B cell (primary cell): ENCODE results near the gene ARHGAP20. TPM values are rescaled to one million over a fixed set of nuclear protein-coding genes. Genes with fewer than 3 reads are reported as not detected.

ENCODE experiments used
- ATAC-seq: fragments of 200-7000 bp; cut with Tn5 transposase; one replicate; pipeline ENCODE4 v1.10.0; 2021; ENCODE audit warnings: low read depth, mild to moderate bottlenecking, moderate number of reproducible peaks, moderate library complexity
- CTCF ChIA-PET: fragments of 350-600 bp; sonication (Branson Sonifier 250); formaldehyde crosslinking; loops from one replicate; lab custom pipeline; 2021; ENCODE audit warnings: antibody characterized with exemption, inconsistent platforms; lab: Charles Lee
- POLR2A ChIA-PET: fragments of 350-600 bp; sonication (Branson Sonifier 250); formaldehyde crosslinking; loops from one replicate; lab custom pipeline; 2021; ENCODE audit warnings: antibody characterized with exemption; lab: Charles Lee
- DNase-seq: peaks from one replicate; pipeline ENCODE4 v3.0.0; 2013
- H2AFZ ChIP-seq: 2 replicates; pipeline ENCODE4 v1.6.1; 2012; ENCODE audit warnings: mild to moderate bottlenecking, low read depth, low read length; ENCODE audit not compliant: insufficient read depth, poor library complexity, severe bottlenecking
- H3K27ac ChIP-seq, 2 donors: 1 replicate in 1 of 2; 2 replicates in 1 of 2; pipeline ENCODE4 v1.5.1; 2012 to 2013; ENCODE audit warnings: low read length in 2 of 2, mild to moderate bottlenecking in 2 of 2, moderate library complexity in 1 of 2
- H3K27me3 ChIP-seq, 4 experiments: fragments of 200-600 bp in 1 of 4; sonication (generic) in 1 of 4; replicated peaks in 1 of 4; 1 replicate in 2 of 4; 2 replicates in 2 of 4; pipeline versions ENCODE4 v1.6.1 to v1.7.0; 2013 to 2016; ENCODE audit warnings: low read length in 3 of 4, mild to moderate bottlenecking in 2 of 4, mixed read lengths in 1 of 4, moderate library complexity in 1 of 4; ENCODE audit not compliant: insufficient read depth in 4 of 4, control insufficient read depth in 3 of 4; ENCODE audit errors: control extremely low read depth in 1 of 4
- H3K36me3 ChIP-seq, 2 experiments: replicated peaks in 1 of 2; 1 replicate in 1 of 2; 2 replicates in 1 of 2; pipeline versions ENCODE4 v1.6.1 to v1.7.1; 2013; ENCODE audit warnings: low read length in 1 of 2; ENCODE audit not compliant: insufficient read depth in 2 of 2, control insufficient read depth in 1 of 2; ENCODE audit errors: control extremely low read depth in 1 of 2, extremely low read depth in 1 of 2
- H3K4me1 ChIP-seq, 2 donors: fragments of 200-600 bp in 1 of 2; sonication (generic) in 1 of 2; 1 replicate in 1 of 2; 2 replicates in 1 of 2; pipeline versions ENCODE4 v1.5.1 to v1.6.1; 2013 to 2017; ENCODE audit warnings: low read length in 2 of 2; ENCODE audit not compliant: control insufficient read depth in 2 of 2, insufficient read depth in 2 of 2
- H3K4me2 ChIP-seq: replicated peaks from 2 replicates; pipeline ENCODE3; 2012; ENCODE audit warnings: mild to moderate bottlenecking, low read depth, low read length; ENCODE audit not compliant: poor library complexity, severe bottlenecking
- H3K4me3 ChIP-seq, 5 experiments: fragments of 200-600 bp in 1 of 5; sonication (generic) in 1 of 5; 1 replicate in 3 of 5; 2 replicates in 2 of 5; pipeline versions ENCODE4 v1.5.1 to v1.7.0; 2011 to 2016; ENCODE audit warnings: low read length in 4 of 5, mild to moderate bottlenecking in 4 of 5, low read depth in 2 of 5, control low read depth in 1 of 5, moderate library complexity in 1 of 5; ENCODE audit not compliant: insufficient read depth in 1 of 5; ENCODE audit errors: control extremely low read depth in 1 of 5, extremely low read depth in 1 of 5
- H3K79me2 ChIP-seq: fragments of 200-600 bp; sonication (generic); one replicate; pipeline ENCODE4 v1.6.0; 2016; ENCODE audit warnings: low read length; ENCODE audit not compliant: control insufficient read depth, insufficient read depth
- H3K9ac ChIP-seq: fragments of 200-600 bp; sonication (generic); 2 replicates; pipeline ENCODE4 v1.6.1; 2017; ENCODE audit warnings: mild to moderate bottlenecking, low read length, moderate library complexity
- H3K9me3 ChIP-seq, 3 donors: one replicate each; pipeline versions ENCODE4 v1.6.1 to v1.7.1; 2013; ENCODE audit warnings: low read length in 2 of 3; ENCODE audit not compliant: control insufficient read depth in 2 of 3, insufficient read depth in 1 of 3; ENCODE audit errors: control extremely low read depth in 1 of 3
- H4K20me1 ChIP-seq: 2 replicates; pipeline ENCODE4 v1.6.0; 2012; ENCODE audit warnings: mild to moderate bottlenecking, low read length; ENCODE audit not compliant: insufficient read depth, control insufficient read depth, poor library complexity, severe bottlenecking
- H3K27ac Mint-ChIP-seq: one replicate; pipeline ENCODE4 v1.8.0; 2021; ENCODE audit warnings: mixed read lengths
- H3K27me3 Mint-ChIP-seq: one replicate; pipeline ENCODE4 v1.8.0; 2021; ENCODE audit warnings: mixed read lengths
- H3K4me1 Mint-ChIP-seq: one replicate; pipeline ENCODE4 v1.8.0; 2021; ENCODE audit warnings: mixed read lengths
- H3K4me3 Mint-ChIP-seq: one replicate; pipeline ENCODE4 v1.8.0; 2021; ENCODE audit warnings: mixed read lengths
- H3K9me3 Mint-ChIP-seq: one replicate; pipeline ENCODE4 v1.8.0; 2022; ENCODE audit warnings: mixed read lengths; ENCODE audit not compliant: insufficient read depth
- CTCF ChIP-seq: fragments of 200-600 bp; IDR thresholded peaks from one replicate; pipeline ENCODE4 v1.8.0; 2022; ENCODE audit warnings: antibody characterized with exemption, mild to moderate bottlenecking
- EZH2 ChIP-seq: IDR thresholded peaks from 2 replicates; pipeline ENCODE4 v1.6.1; 2012; ENCODE audit warnings: borderline replicate concordance, low read depth, mild to moderate bottlenecking, moderate library complexity, low read length; ENCODE audit not compliant: insufficient read depth, poor library complexity, severe bottlenecking
- WGBS: methylation state at CpG from one replicate; pipeline ENCODE4 v1.1.5; 2013; ENCODE audit warnings: missing lambda C conversion rate; ENCODE audit not compliant: insufficient coverage; 5-methylcytosine and 5-hydroxymethylcytosine counted together
- intact Hi-C: fragments of 100-400 bp; cut with micrococcal nuclease; formaldehyde crosslinking; loops from one replicate; pipeline ENCODE4 v1.10.0; 2022
- polyA plus RNA-seq: library from polyadenylated mRNA; depleted of rRNA; stranded (reverse); fragments of >200 nt; gene quantifications from 2 replicates; pipeline ENCODE4 v1.2.3, GENCODE V29; 2012
- total RNA-seq, 2 donors: library from RNA; stranded (reverse); fragments of 120-200 nt in 1 of 2; gene quantifications; 1 replicate in 1 of 2; 2 replicates in 1 of 2; pipeline versions ENCODE4 v1.2.3 to v1.2.4, GENCODE V29; 2013 to 2022

Gene ARHGAP20
- total and polyA plus RNA-seq, 2 donors (not counting 1 experiment from before 2014, with no cell fraction given), result 0.54 to 0.91 TPM

- Histone ChIP-seq H3K9me3 (no peaks in the 10 kb centered on the region), H3K27me3 (no peaks in the 10 kb centered on the region), H4K20me1 (no peaks in the 10 kb centered on the region), H3K4me2 (no peak overlapping the region), H3K27ac (no peak overlapping the region), H3K9ac (no peak overlapping the region), H3K79me2 (no peaks in the 10 kb centered on the region), H3K36me3 (no peaks in the 10 kb centered on the region), H3K4me3 (no peak overlapping the region), H3K4me1 (no peaks in the 10 kb centered on the region), H2AFZ (no peak overlapping the region)
- Mint-ChIP-seq H3K4me3 (no peak overlapping the region), H3K27me3 (peaks cover 33% of the 10 kb centered on the region), H3K4me1 (no peaks in the 10 kb centered on the region), H3K9me3 (no peaks in the 10 kb centered on the region), H3K27ac (no peak overlapping the region)
- ChIA-PET POLR2A (no interaction called here), CTCF (no interaction called here)
- TF ChIP-seq CTCF (no peak), EZH2 (no peak)
- 92% methylated on average over 5 of the region's 8 CpGs for WGBS
- DNase-seq, result no peak
- ATAC-seq, result no peak
- intact Hi-C loops, result no loop called here
These were observed 147.4 kb downstream of the ARHGAP20 start for GRCh38 chr11:110564676-110565356.

GRCh38 chr11:110544779-110545178, 167.5 kb downstream of the ARHGAP20 start:
- ATAC-seq, result no peak
- no peak overlapping the region for H2AFZ ChIP-seq

More at GRCh38 chr11:110544779-110545178, 167.5 kb downstream of the ARHGAP20 start:
- Histone ChIP-seq H3K27me3 (no peaks in the 10 kb centered on the region), H3K4me2 (no peak overlapping the region), H3K79me2 (no peaks in the 10 kb centered on the region), H3K9me3 (peaks cover 0 to 11% (median 0%) of the 10 kb centered on the region in 3 donors), H3K9ac (no peak overlapping the region), H3K27ac (no peak overlapping the region), H3K4me1 (no peaks in the 10 kb centered on the region), H4K20me1 (no peaks in the 10 kb centered on the region), H3K36me3 (no peaks in the 10 kb centered on the region), H3K4me3 (no peak overlapping the region)
- intact Hi-C loops, result no loop called here
- H3K27ac Mint-ChIP-seq, result no peak overlapping the region
- WGBS, result no CpG with 5 or more reads among the region's 1 CpG
- TF ChIP-seq EZH2 (no peak), CTCF (no peak)
- H3K27me3 Mint-ChIP-seq, result peaks cover 7% of the 10 kb centered on the region
- ChIA-PET POLR2A (no interaction called here), CTCF (no interaction called here)
- no peak for DNase-seq
- H3K4me3 Mint-ChIP-seq, result no peak overlapping the region
- H3K9me3 Mint-ChIP-seq, result peaks cover 2% of the 10 kb centered on the region
- H3K4me1 Mint-ChIP-seq, result no peaks in the 10 kb centered on the region
